GM12872 (cell line): ENCODE data around the gene CC2D2A.

Experiments
- TF ChIP-seq, protein P1 (sequence below): IDR thresholded peaks from 3 replicates; pipeline ENCODE4 v1.5.1; 2011; ENCODE audit warnings: low read depth, mild to moderate bottlenecking, low read length, moderate library complexity; ENCODE audit not compliant: insufficient read depth

The CC2D2A gene

DNA sequence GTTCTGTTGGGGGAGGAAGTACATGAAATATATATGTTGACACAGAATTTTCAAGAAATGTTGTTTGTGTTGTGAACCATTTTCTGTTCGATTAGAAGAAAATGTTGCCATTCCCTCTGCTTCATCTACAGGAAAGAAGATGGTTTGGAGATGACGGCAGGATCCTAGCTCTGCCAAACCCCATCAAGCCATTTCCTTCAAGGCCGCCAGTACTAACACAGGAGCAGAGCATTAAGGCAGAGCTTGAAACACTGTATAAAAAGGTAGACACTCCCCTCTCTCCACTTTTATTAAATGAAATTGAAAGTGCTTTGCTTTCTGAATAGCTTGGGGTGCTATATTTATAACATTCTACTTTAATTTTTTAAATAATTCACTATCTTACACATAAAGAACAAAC is 46.8 kb downstream of the CC2D2A start:
- TF ChIP-seq, protein P1, sequence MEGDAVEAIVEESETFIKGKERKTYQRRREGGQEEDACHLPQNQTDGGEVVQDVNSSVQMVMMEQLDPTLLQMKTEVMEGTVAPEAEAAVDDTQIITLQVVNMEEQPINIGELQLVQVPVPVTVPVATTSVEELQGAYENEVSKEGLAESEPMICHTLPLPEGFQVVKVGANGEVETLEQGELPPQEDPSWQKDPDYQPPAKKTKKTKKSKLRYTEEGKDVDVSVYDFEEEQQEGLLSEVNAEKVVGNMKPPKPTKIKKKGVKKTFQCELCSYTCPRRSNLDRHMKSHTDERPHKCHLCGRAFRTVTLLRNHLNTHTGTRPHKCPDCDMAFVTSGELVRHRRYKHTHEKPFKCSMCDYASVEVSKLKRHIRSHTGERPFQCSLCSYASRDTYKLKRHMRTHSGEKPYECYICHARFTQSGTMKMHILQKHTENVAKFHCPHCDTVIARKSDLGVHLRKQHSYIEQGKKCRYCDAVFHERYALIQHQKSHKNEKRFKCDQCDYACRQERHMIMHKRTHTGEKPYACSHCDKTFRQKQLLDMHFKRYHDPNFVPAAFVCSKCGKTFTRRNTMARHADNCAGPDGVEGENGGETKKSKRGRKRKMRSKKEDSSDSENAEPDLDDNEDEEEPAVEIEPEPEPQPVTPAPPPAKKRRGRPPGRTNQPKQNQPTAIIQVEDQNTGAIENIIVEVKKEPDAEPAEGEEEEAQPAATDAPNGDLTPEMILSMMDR, result no peak

DNA sequence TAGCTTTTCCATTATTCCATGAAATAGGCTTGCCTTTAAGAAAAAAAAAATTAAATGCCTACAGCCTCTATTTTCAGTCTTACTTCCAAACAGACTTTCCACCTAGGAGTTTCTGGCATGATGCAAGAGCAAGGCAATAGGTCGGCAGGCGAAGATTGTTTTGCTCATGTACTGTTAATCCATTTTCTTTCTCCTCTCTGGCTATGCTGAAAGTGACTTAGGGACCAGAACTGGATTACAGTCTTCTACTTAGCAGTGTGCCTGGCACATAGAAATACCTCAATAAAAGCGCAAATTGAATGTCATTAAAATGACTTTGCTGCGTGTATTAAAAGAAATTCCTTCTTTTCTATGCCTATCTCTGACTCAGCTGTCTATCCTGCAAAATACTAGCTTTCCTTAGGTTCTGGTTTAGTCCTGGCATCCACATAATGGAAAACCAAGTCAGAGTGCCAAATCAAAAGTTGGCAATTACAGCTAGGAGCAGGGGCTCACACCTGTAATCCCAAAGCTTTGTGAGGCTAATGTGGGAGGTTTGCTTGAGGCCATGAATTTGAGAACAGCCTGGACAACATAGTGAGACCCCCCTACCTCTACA is 51.9 kb downstream of the CC2D2A start:
- TF ChIP-seq, protein P1, result no peak

GRCh38 chr4:15525080-15525479 is 55.4 kb downstream of the CC2D2A start:
- TF ChIP-seq, protein P1, result no peak

GRCh38 chr4:15526924-15527592 is 57.4 kb downstream of the CC2D2A start:
- TF ChIP-seq, protein P1, result no peak

- TF ChIP-seq, protein P1, result no peak
These were observed 62.1 kb downstream of the CC2D2A start for GRCh38 chr4:15531792-15532191.

GRCh38 chr4:15533817-15534216 is 64.1 kb downstream of the CC2D2A start:
- TF ChIP-seq, protein P1, result no peak

DNA sequence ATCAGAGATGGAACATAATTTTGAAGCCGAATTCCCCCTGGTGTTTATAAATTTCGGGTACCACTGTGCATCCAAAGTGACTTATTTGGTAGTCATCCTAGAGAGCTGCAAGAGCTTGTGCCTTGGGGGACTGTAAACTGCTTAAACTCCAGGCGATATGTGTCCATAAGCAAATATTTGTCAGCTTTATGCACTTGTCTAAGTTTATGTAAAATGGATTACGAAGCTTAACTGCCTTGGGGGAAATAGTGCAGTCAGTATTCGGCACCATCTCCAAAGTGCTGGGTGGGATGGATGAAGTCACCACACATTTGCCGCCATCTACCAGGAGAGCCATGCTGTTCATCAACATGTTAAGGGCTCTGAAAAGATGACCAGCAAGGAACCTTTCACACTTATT is 65.9 kb downstream of the CC2D2A start:
- TF ChIP-seq, protein P1, result no peak
